HUES64 (cell line): ENCODE measurements around the gene POC1A.

ENCODE experiments used
- H3K27ac ChIP-seq: 2 replicates; pipeline ENCODE4 v1.7.0; 2013; ENCODE audit warnings: low read depth, low read length, inconsistent platforms
- H3K27me3 ChIP-seq: 2 replicates; pipeline ENCODE4 v1.6.1; 2013; ENCODE audit warnings: mild to moderate bottlenecking, low read length; ENCODE audit not compliant: insufficient read depth
- H3K36me3 ChIP-seq: 2 replicates; pipeline ENCODE4 v1.6.1; 2013; ENCODE audit warnings: mild to moderate bottlenecking, low read length; ENCODE audit not compliant: insufficient read depth
- H3K4me1 ChIP-seq: 2 replicates; pipeline ENCODE4 v1.6.1; 2013; ENCODE audit warnings: mild to moderate bottlenecking, low read length, moderate library complexity; ENCODE audit not compliant: insufficient read depth
- H3K4me3 ChIP-seq: 2 replicates; pipeline ENCODE4 v1.5.1; 2013; ENCODE audit warnings: mild to moderate bottlenecking, low read length, moderate library complexity
- H3K9ac ChIP-seq: 2 replicates; pipeline ENCODE4 v1.6.1; 2013; ENCODE audit warnings: mild to moderate bottlenecking, low read depth, low read length
- H3K9me3 ChIP-seq: 2 replicates; pipeline ENCODE4 v1.6.1; 2013; ENCODE audit warnings: low read depth, low read length; ENCODE audit not compliant: insufficient read depth
- WGBS: fragments of 150-250, 120-280 bp; methylation state at CpG from one replicate; pipeline ENCODE4 v1.1.7; 2013; ENCODE audit warnings: missing lambda C conversion rate; 5-methylcytosine and 5-hydroxymethylcytosine counted together

Gene POC1A

GRCh38 chr3:52095990-52096775 is 58.0 kb downstream of the POC1A start:
- Histone ChIP-seq H3K27ac (no peak overlapping the region), H3K9me3 (0 out of 2 replicates have a peak, but pooled peaks cover 4% of the 10 kb centered on the region), H3K4me1 (no peaks in the 10 kb centered on the region), H3K36me3 (peaks cover 30% of the 10 kb centered on the region; the same call in 1 of the 2 replicates), H3K27me3 (no peaks in the 10 kb centered on the region), H3K4me3 (no peak overlapping the region), H3K9ac (no peak overlapping the region)
- WGBS: 96% methylated on average over 8 of the region's 8 CpGs

- Histone ChIP-seq H3K27ac (no peak overlapping the region), H3K9me3 (no peaks in the 10 kb centered on the region), H3K36me3 (peaks cover 30% of the 10 kb centered on the region; the same call in 1 of the 2 replicates), H3K4me1 (no peaks in the 10 kb centered on the region), H3K9ac (no peak overlapping the region), H3K4me3 (no peak overlapping the region), H3K27me3 (no peaks in the 10 kb centered on the region)
- 90% methylated on average over 11 of the region's 11 CpGs for WGBS
Measured at GRCh38 chr3:52094571-52095485, 59.4 kb downstream of the POC1A start.

- H3K27ac ChIP-seq: no peak overlapping the region
- H3K4me1 ChIP-seq: no peaks in the 10 kb centered on the region
- H3K27me3 ChIP-seq: no peaks in the 10 kb centered on the region
- H3K9me3 ChIP-seq: no peaks in the 10 kb centered on the region
- no peak overlapping the region for H3K4me3 ChIP-seq
- H3K9ac ChIP-seq: no peak overlapping the region
- 90% methylated on average over 7 of the region's 7 CpGs for WGBS
- peaks cover 30% of the 10 kb centered on the region; the same call in 1 of the 2 replicates for H3K36me3 ChIP-seq
Measured at GRCh38 chr3:52093756-52094545, 60.3 kb downstream of the POC1A start.

- H3K9me3 ChIP-seq: no peaks in the 10 kb centered on the region
- no peaks in the 10 kb centered on the region for H3K4me1 ChIP-seq
- 95% methylated on average over 7 of the region's 7 CpGs for WGBS
Measured at GRCh38 chr3:52092891-52093290, 61.3 kb downstream of the POC1A start.

GRCh38 chr3:52092271-52092660 is 62.0 kb downstream of the POC1A start:
- Histone ChIP-seq H3K4me3 (no peak overlapping the region), H3K4me1 (no peaks in the 10 kb centered on the region), H3K9me3 (no peaks in the 10 kb centered on the region), H3K9ac (no peak overlapping the region), H3K36me3 (peaks cover 25% of the 10 kb centered on the region; the same call in 1 of the 2 replicates), H3K27me3 (no peaks in the 10 kb centered on the region), H3K27ac (no peak overlapping the region)
- 100% methylated on average over 1 of the region's 1 CpG for WGBS

More at GRCh38 chr3:52092891-52093290, 61.3 kb downstream of the POC1A start:
- Histone ChIP-seq H3K27me3 (no peaks in the 10 kb centered on the region), H3K9ac (no peak overlapping the region), H3K4me3 (no peak overlapping the region), H3K36me3 (peaks cover 30% of the 10 kb centered on the region; the same call in 1 of the 2 replicates), H3K27ac (no peak overlapping the region)

GRCh38 chr3:52091586-52092270 is 62.5 kb downstream of the POC1A start:
- Histone ChIP-seq H3K27me3 (no peaks in the 10 kb centered on the region), H3K4me3 (no peak overlapping the region), H3K4me1 (no peaks in the 10 kb centered on the region), H3K9ac (no peak overlapping the region), H3K27ac (no peak overlapping the region; the same call in 1 of the 2 replicates), H3K9me3 (no peaks in the 10 kb centered on the region), H3K36me3 (peaks cover 20% of the 10 kb centered on the region; the same call in 1 of the 2 replicates)
- WGBS: 95% methylated on average over 5 of the region's 5 CpGs

- Histone ChIP-seq H3K9me3 (no peaks in the 10 kb centered on the region), H3K4me1 (no peaks in the 10 kb centered on the region), H3K9ac (no peak overlapping the region), H3K27ac (no peak overlapping the region; the same call in 1 of the 2 replicates), H3K36me3 (peaks cover 13% of the 10 kb centered on the region; the same call in 1 of the 2 replicates), H3K4me3 (no peak overlapping the region), H3K27me3 (no peaks in the 10 kb centered on the region)
- WGBS: 68% methylated on average over 8 of the region's 8 CpGs
Measured at GRCh38 chr3:52090933-52091468, 63.2 kb downstream of the POC1A start.

GRCh38 chr3:52090131-52090932 is 63.9 kb downstream of the POC1A start:
- Histone ChIP-seq H3K27ac (no peak overlapping the region), H3K27me3 (no peaks in the 10 kb centered on the region), H3K4me3 (no peak overlapping the region), H3K4me1 (no peaks in the 10 kb centered on the region), H3K36me3 (peaks cover 8% of the 10 kb centered on the region; the same call in 1 of the 2 replicates), H3K9ac (no peak overlapping the region), H3K9me3 (no peaks in the 10 kb centered on the region)
- 94% methylated on average over 12 of the region's 12 CpGs for WGBS

- no peak overlapping the region for H3K9ac ChIP-seq
- H3K27ac ChIP-seq: no peak overlapping the region
- H3K9me3 ChIP-seq: no peaks in the 10 kb centered on the region
Measured at GRCh38 chr3:52089691-52090090, 64.5 kb downstream of the POC1A start.

More at GRCh38 chr3:52089691-52090090, 64.5 kb downstream of the POC1A start:
- Histone ChIP-seq H3K27me3 (no peaks in the 10 kb centered on the region), H3K4me3 (no peak overlapping the region), H3K4me1 (no peaks in the 10 kb centered on the region), H3K36me3 (peaks cover 8% of the 10 kb centered on the region; the same call in 1 of the 2 replicates)
- WGBS: 91% methylated on average over 3 of the region's 4 CpGs
